PFSK-1 (cell line): ENCODE measurements around the gene GFM1.

Experiments used
- POLR2AphosphoS5 ChIP-seq: IDR thresholded peaks from 2 replicates; pipeline ENCODE4 v1.6.1; 2012; ENCODE audit warnings: low read depth, mild to moderate bottlenecking, control low read depth, low read length, moderate library complexity
- REST ChIP-seq, 2 experiments: IDR thresholded peaks; 2 replicates each; pipeline versions ENCODE4 v1.6.1 to v1.8.0; 2011 to 2012; ENCODE audit warnings: low read depth in 2 of 2, low read length in 2 of 2, control low read depth in 1 of 2, inconsistent platforms in 1 of 2, mild to moderate bottlenecking in 1 of 2, moderate library complexity in 1 of 2; ENCODE audit not compliant: insufficient read depth in 1 of 2
- SIN3A ChIP-seq: IDR thresholded peaks from 2 replicates; pipeline ENCODE4 v1.6.1; 2012; ENCODE audit warnings: mild to moderate bottlenecking, low read length, moderate library complexity, borderline replicate concordance; ENCODE audit not compliant: insufficient read depth

DNA sequence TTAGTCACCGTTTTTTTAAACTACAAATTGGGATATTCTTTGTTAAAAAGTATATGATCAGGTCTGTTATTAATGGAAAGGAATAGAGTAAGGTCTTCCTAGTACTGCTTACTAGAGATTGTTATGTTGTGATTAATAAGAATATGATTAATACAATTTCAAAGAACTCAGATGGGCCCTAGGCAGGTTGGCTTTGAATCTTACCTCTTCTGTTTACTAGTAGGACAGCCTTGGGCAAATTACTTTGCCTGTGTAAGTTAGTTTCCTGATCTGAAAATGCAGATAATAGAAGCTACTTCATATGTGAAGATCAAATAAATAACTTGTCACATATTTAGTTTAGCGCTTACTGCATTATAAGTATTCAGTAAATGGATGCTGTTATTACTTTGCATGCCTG, 6.9 kb downstream of the GFM1 start:
- TF ChIP-seq POLR2AphosphoS5 (no peak), SIN3A (no peak), REST (IDR thresholded peaks at IDR 0.05; ENCODE audit: insufficient read depth in 1 of 2, low read depth in 2 of 2, low read length in 2 of 2) (no peak)
